Neuronal stem cell (in vitro differentiated cells): Measurements from ENCODE around the gene TMEM247.

Experiments used
- DNase-seq: peaks from one replicate; pipeline ENCODE4 v3.0.0-alpha.2; 2013; ENCODE audit warnings: low spot score
- H2AFZ ChIP-seq: one replicate; pipeline ENCODE4 v1.6.1; 2013; ENCODE audit warnings: mild to moderate bottlenecking, low read length, inconsistent platforms
- H2AK5ac ChIP-seq: 2 replicates; pipeline ENCODE4 v1.6.1; 2013; ENCODE audit warnings: low read depth, mild to moderate bottlenecking, inconsistent platforms, low read length, moderate library complexity, mixed read lengths
- H2BK120ac ChIP-seq: 2 replicates; pipeline ENCODE4 v1.6.1; 2013; ENCODE audit warnings: low read depth, mild to moderate bottlenecking, inconsistent platforms, low read length, moderate library complexity, mixed read lengths
- H2BK12ac ChIP-seq: one replicate; pipeline ENCODE4 v1.6.1; 2013; ENCODE audit warnings: low read length, inconsistent platforms
- H2BK15ac ChIP-seq: 2 replicates; pipeline ENCODE4 v1.6.1; 2013; ENCODE audit warnings: mild to moderate bottlenecking, low read length, inconsistent platforms, mixed read lengths
- H2BK5ac ChIP-seq: one replicate; pipeline ENCODE4 v1.6.1; 2013; ENCODE audit warnings: inconsistent platforms, mild to moderate bottlenecking, low read length, moderate library complexity
- H3K14ac ChIP-seq: one replicate; pipeline ENCODE4 v1.6.1; 2013; ENCODE audit warnings: low read length, inconsistent platforms
- H3K18ac ChIP-seq: 2 replicates; pipeline ENCODE4 v1.6.1; 2013; ENCODE audit warnings: low read length, inconsistent platforms
- H3K23ac ChIP-seq: 2 replicates; pipeline ENCODE4 v1.6.1; 2013; ENCODE audit warnings: low read depth, mild to moderate bottlenecking, mixed read lengths, low read length, inconsistent platforms; ENCODE audit not compliant: poor library complexity
- H3K27ac ChIP-seq: replicated peaks from 3 replicates; pipeline ENCODE4 v1.5.1; 2013; ENCODE audit warnings: low read length, inconsistent platforms
- H3K27me3 ChIP-seq, 3 experiments: 2 replicates each; pipeline ENCODE4 v1.6.1; 2013; ENCODE audit warnings: low read length in 3 of 3, mild to moderate bottlenecking in 2 of 3, inconsistent platforms in 1 of 3, low read depth in 1 of 3, mixed read lengths in 1 of 3, moderate library complexity in 1 of 3; ENCODE audit not compliant: control insufficient read depth in 3 of 3, insufficient read depth in 3 of 3
- H3K36me3 ChIP-seq, 2 donors: replicated peaks in 1 of 2; 2 replicates each; pipeline ENCODE4 v1.6.1; 2013; ENCODE audit warnings: low read length in 2 of 2; ENCODE audit not compliant: control insufficient read depth in 2 of 2, insufficient read depth in 2 of 2
- H3K4ac ChIP-seq: 2 replicates; pipeline ENCODE4 v1.6.1; 2013; ENCODE audit warnings: inconsistent platforms, mild to moderate bottlenecking, low read length, moderate library complexity
- H3K4me1 ChIP-seq, 2 donors: 1 replicate in 1 of 2; 2 replicates in 1 of 2; pipeline ENCODE4 v1.6.1; 2013; ENCODE audit warnings: low read length in 2 of 2, low read depth in 1 of 2; ENCODE audit not compliant: control insufficient read depth in 2 of 2, insufficient read depth in 1 of 2
- H3K4me2 ChIP-seq: one replicate; pipeline ENCODE4 v1.6.1; 2013; ENCODE audit warnings: mild to moderate bottlenecking, low read length, inconsistent platforms; ENCODE audit not compliant: insufficient read depth, poor library complexity, severe bottlenecking
- H3K4me3 ChIP-seq, 2 donors: 2 replicates each; pipeline ENCODE4 v1.5.1; 2013; ENCODE audit warnings: low read length in 2 of 2, mild to moderate bottlenecking in 2 of 2, inconsistent platforms in 1 of 2, moderate library complexity in 1 of 2
- H3K79me1 ChIP-seq: one replicate; pipeline ENCODE4 v1.6.1; 2013; ENCODE audit warnings: low read depth, mild to moderate bottlenecking, inconsistent platforms, low read length, moderate library complexity
- H3K9ac ChIP-seq: one replicate; pipeline ENCODE4 v1.6.1; 2013; ENCODE audit warnings: mild to moderate bottlenecking, low read depth, low read length, inconsistent platforms; ENCODE audit not compliant: poor library complexity
- H3K9me3 ChIP-seq, 2 donors: replicated peaks in 1 of 2; 2 replicates each; pipeline versions ENCODE3 to v1.6.1; 2013; ENCODE audit warnings: low read length in 2 of 2, mild to moderate bottlenecking in 2 of 2, inconsistent platforms in 1 of 2, low read depth in 1 of 2, mixed read lengths in 1 of 2, moderate library complexity in 1 of 2; ENCODE audit not compliant: control insufficient read depth in 2 of 2, insufficient read depth in 1 of 2
- H4K8ac ChIP-seq: one replicate; pipeline ENCODE4 v1.6.1; 2013; ENCODE audit warnings: low read depth, mild to moderate bottlenecking, inconsistent platforms, low read length, moderate library complexity
- H4K91ac ChIP-seq: one replicate; pipeline ENCODE4 v1.6.1; 2013; ENCODE audit warnings: low read length, low read depth, mild to moderate bottlenecking, inconsistent platforms; ENCODE audit not compliant: poor library complexity
- WGBS, 2 donors: extraction: QIAGEN DNeasy Blood & Tissue Kit; methylation state at CpG; one replicate each; pipeline ENCODE4 v1.1.7; 2013; ENCODE audit warnings: missing lambda C conversion rate in 2 of 2, mixed read lengths in 1 of 2; ENCODE audit not compliant: insufficient read length in 2 of 2, insufficient replicate concordance in 1 of 2; ENCODE audit errors: extremely low coverage in 2 of 2; 5-methylcytosine and 5-hydroxymethylcytosine counted together

TMEM247 gene

GRCh38 chr2:46504685-46505471 is 25.5 kb downstream of the TMEM247 start:
- no peak for DNase-seq
- H4K8ac ChIP-seq, result no peak overlapping the region
- no peaks in the 10 kb centered on the region for H3K9me3 ChIP-seq
- H2AFZ ChIP-seq, result no peak overlapping the region
- no peak overlapping the region for H2BK120ac ChIP-seq
- H3K23ac ChIP-seq, result no peak overlapping the region
- H2BK15ac ChIP-seq, result no peak overlapping the region
- peaks cover 0 to 29% (median 0%) of the 10 kb centered on the region in 3 experiments for H3K27me3 ChIP-seq
- no peak overlapping the region for H3K18ac ChIP-seq
- no peak overlapping the region for H2BK5ac ChIP-seq
- peaks cover 2 to 4% of the 10 kb centered on the region in 2 donors for H3K4me1 ChIP-seq
- H3K27ac ChIP-seq, result no peak overlapping the region
- no peak overlapping the region for H2AK5ac ChIP-seq
- H3K79me1 ChIP-seq, result no peaks in the 10 kb centered on the region
- no peaks in the 10 kb centered on the region for H3K36me3 ChIP-seq
- no peak overlapping the region for H3K4ac ChIP-seq
- WGBS, 2 donors, result no CpG with 5 or more reads among the region's 8 CpGs
- no peak overlapping the region for H3K14ac ChIP-seq
- no peak overlapping the region for H3K9ac ChIP-seq
- no peak overlapping the region for H2BK12ac ChIP-seq
- H3K4me3 ChIP-seq, result no peak overlapping the region
- no peak overlapping the region for H3K4me2 ChIP-seq
- no peak overlapping the region for H4K91ac ChIP-seq

- Histone ChIP-seq H3K27ac (no peak overlapping the region), H3K9me3 (no peaks in the 10 kb centered on the region), H3K9ac (no peak overlapping the region), H3K14ac (no peak overlapping the region), H4K8ac (no peak overlapping the region), H3K27me3 (peaks cover 0 to 29% (median 0%) of the 10 kb centered on the region in 3 experiments), H2BK120ac (no peak overlapping the region), H3K36me3 (no peaks in the 10 kb centered on the region), H3K18ac (no peak overlapping the region), H4K91ac (no peak overlapping the region), H3K4me2 (no peak overlapping the region), H2AFZ (no peak overlapping the region), H3K4ac (no peak overlapping the region), H3K4me1 (peaks cover 0 to 4% of the 10 kb centered on the region in 2 donors), H2BK5ac (no peak overlapping the region), H2BK12ac (no peak overlapping the region), H3K23ac (no peak overlapping the region), H3K4me3 (no peak overlapping the region), H3K79me1 (no peaks in the 10 kb centered on the region), H2BK15ac (no peak overlapping the region), H2AK5ac (no peak overlapping the region)
- WGBS, 2 donors, result no CpG with 5 or more reads among the region's 3 CpGs
- no peak for DNase-seq
These were observed 26.1 kb downstream of the TMEM247 start for GRCh38 chr2:46505472-46505783.

GRCh38 chr2:46506131-46506706 is 26.9 kb downstream of the TMEM247 start:
- Histone ChIP-seq H2BK5ac (no peak overlapping the region), H2BK15ac (no peak overlapping the region), H3K9me3 (no peaks in the 10 kb centered on the region), H3K27ac (no peak overlapping the region), H3K27me3 (peaks cover 0 to 29% (median 0%) of the 10 kb centered on the region in 3 experiments), H3K79me1 (no peaks in the 10 kb centered on the region), H2AFZ (no peak overlapping the region), H3K4me1 (peaks cover 0 to 4% of the 10 kb centered on the region in 2 donors), H4K91ac (no peak overlapping the region), H4K8ac (no peak overlapping the region), H2AK5ac (no peak overlapping the region), H2BK120ac (no peak overlapping the region), H3K23ac (peak overlapping the region; percentile 30), H3K14ac (no peak overlapping the region), H3K4me2 (no peak overlapping the region), H2BK12ac (no peak overlapping the region), H3K18ac (peak overlapping the region; percentile 8), H3K4me3 (peak overlapping the region in 1 of 2 donors; percentile 34), H3K9ac (peak overlapping the region; percentile 71), H3K4ac (no peak overlapping the region), H3K36me3 (no peaks in the 10 kb centered on the region)
- no peak for DNase-seq
- WGBS, 2 donors, result no CpG with 5 or more reads among the region's 6 CpGs

GRCh38 chr2:46508312-46508711 is 28.9 kb downstream of the TMEM247 start:
- no peak overlapping the region for H2BK120ac ChIP-seq
- H3K36me3 ChIP-seq, result no peaks in the 10 kb centered on the region
- no peak overlapping the region for H2BK5ac ChIP-seq
- no peak overlapping the region for H4K8ac ChIP-seq
- no peaks in the 10 kb centered on the region for H3K79me1 ChIP-seq
- no peaks in the 10 kb centered on the region for H3K9me3 ChIP-seq
- no peak overlapping the region for H3K14ac ChIP-seq
- peaks cover 0 to 18% (median 0%) of the 10 kb centered on the region in 3 experiments for H3K27me3 ChIP-seq
- no peak overlapping the region for H3K23ac ChIP-seq
- DNase-seq, result no peak
- no peak overlapping the region for H3K18ac ChIP-seq
- H3K9ac ChIP-seq, result no peak overlapping the region
- no peak overlapping the region for H2AK5ac ChIP-seq
- no peak overlapping the region for H2BK15ac ChIP-seq
- no peak overlapping the region for H3K4ac ChIP-seq
- no CpG with 5 or more reads among the region's 3 CpGs for WGBS, 2 donors
- no peak overlapping the region for H2AFZ ChIP-seq
- H3K4me1 ChIP-seq, result peaks cover 0 to 2% of the 10 kb centered on the region in 2 donors
- no peak overlapping the region for H3K4me2 ChIP-seq
- H3K27ac ChIP-seq, result no peak overlapping the region
- no peak overlapping the region for H3K4me3 ChIP-seq
- no peak overlapping the region for H4K91ac ChIP-seq
- H2BK12ac ChIP-seq, result no peak overlapping the region
